GM23338 (cell line): ENCODE data around the gene PTPRN2.

ENCODE experiments used
- EZH2 ChIP-seq: fragments of 200-600 bp; sonication (generic); IDR thresholded peaks from one replicate; pipeline ENCODE4 v1.8.0; 2017; ENCODE audit warnings: antibody characterized with exemption, mild to moderate bottlenecking, low read depth; ENCODE audit not compliant: unreplicated experiment
- EZH2phosphoT487 ChIP-seq: fragments of 200-600 bp; sonication (generic); IDR thresholded peaks from one replicate; pipeline ENCODE4 v1.8.1; 2018; ENCODE audit warnings: antibody characterized with exemption; ENCODE audit not compliant: unreplicated experiment
- NANOG ChIP-seq: IDR thresholded peaks from 2 replicates; pipeline ENCODE4 v1.6.1; 2016; ENCODE audit warnings: antibody characterized with exemption, borderline replicate concordance
- POLR2AphosphoS5 ChIP-seq: IDR thresholded peaks from 2 replicates; pipeline ENCODE4 v1.6.1; 2016; ENCODE audit warnings: antibody characterized with exemption, low read depth
- ZNF114 ChIP-seq: fragments of 250-450 bp; sonication (Bioruptor Pico); IDR thresholded peaks from 2 replicates; pipeline ENCODE4 v1.5.0; 2020; ENCODE audit warnings: mild to moderate bottlenecking, moderate library complexity
- ZNF331 ChIP-seq: fragments of 250-450 bp; sonication (Bioruptor Pico); IDR thresholded peaks from 2 replicates; pipeline ENCODE4 v1.5.0; 2020; ENCODE audit warnings: low read depth, mild to moderate bottlenecking, moderate library complexity
- TF ChIP-seq, protein P1 (sequence below), 2 experiments: fragments of 200-600 bp in 1 of 2; sonication (generic) in 1 of 2; conservative IDR thresholded peaks; 2 replicates each; pipeline versions ENCODE4 v1.5.1 to v1.6.1; 2016 to 2017; ENCODE audit warnings: antibody characterized with exemption in 2 of 2, low read depth in 2 of 2, mild to moderate bottlenecking in 2 of 2, moderate library complexity in 1 of 2
- TF ChIP-seq, protein P2 (sequence below): IDR thresholded peaks from one replicate; pipeline ENCODE4 v1.6.1; 2018; ENCODE audit warnings: antibody characterized with exemption; ENCODE audit not compliant: unreplicated experiment

DNA sequence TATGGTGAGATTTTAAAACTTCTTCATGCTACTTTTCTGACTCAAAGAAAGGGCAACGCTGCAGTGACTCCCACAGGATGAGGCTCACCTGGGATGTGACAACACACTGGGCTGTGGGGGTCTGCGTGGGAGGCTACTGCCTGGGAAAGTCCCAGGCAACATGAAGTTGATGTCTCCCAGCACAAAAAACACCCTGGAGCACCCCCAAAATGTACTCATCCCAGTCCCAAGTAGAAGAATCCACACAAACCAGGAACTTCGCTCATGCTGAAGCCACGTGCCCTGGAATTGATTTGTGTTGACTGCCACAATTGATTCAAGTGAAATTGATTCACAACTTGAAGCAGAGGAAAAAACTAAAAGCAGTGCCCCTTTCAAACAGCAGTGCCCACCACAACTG, 24.9 kb upstream of the PTPRN2 start:
- TF ChIP-seq, protein P1, sequence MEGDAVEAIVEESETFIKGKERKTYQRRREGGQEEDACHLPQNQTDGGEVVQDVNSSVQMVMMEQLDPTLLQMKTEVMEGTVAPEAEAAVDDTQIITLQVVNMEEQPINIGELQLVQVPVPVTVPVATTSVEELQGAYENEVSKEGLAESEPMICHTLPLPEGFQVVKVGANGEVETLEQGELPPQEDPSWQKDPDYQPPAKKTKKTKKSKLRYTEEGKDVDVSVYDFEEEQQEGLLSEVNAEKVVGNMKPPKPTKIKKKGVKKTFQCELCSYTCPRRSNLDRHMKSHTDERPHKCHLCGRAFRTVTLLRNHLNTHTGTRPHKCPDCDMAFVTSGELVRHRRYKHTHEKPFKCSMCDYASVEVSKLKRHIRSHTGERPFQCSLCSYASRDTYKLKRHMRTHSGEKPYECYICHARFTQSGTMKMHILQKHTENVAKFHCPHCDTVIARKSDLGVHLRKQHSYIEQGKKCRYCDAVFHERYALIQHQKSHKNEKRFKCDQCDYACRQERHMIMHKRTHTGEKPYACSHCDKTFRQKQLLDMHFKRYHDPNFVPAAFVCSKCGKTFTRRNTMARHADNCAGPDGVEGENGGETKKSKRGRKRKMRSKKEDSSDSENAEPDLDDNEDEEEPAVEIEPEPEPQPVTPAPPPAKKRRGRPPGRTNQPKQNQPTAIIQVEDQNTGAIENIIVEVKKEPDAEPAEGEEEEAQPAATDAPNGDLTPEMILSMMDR (conservative IDR thresholded peaks at IDR 0.05; ENCODE audit: low read depth in 2 of 2) = no peak
- no peak for TF ChIP-seq EZH2
- TF ChIP-seq NANOG = no peak
- no peak for TF ChIP-seq ZNF331 (CRISPR knock-in tag)
- no peak for TF ChIP-seq POLR2AphosphoS5
- TF ChIP-seq, protein P2, sequence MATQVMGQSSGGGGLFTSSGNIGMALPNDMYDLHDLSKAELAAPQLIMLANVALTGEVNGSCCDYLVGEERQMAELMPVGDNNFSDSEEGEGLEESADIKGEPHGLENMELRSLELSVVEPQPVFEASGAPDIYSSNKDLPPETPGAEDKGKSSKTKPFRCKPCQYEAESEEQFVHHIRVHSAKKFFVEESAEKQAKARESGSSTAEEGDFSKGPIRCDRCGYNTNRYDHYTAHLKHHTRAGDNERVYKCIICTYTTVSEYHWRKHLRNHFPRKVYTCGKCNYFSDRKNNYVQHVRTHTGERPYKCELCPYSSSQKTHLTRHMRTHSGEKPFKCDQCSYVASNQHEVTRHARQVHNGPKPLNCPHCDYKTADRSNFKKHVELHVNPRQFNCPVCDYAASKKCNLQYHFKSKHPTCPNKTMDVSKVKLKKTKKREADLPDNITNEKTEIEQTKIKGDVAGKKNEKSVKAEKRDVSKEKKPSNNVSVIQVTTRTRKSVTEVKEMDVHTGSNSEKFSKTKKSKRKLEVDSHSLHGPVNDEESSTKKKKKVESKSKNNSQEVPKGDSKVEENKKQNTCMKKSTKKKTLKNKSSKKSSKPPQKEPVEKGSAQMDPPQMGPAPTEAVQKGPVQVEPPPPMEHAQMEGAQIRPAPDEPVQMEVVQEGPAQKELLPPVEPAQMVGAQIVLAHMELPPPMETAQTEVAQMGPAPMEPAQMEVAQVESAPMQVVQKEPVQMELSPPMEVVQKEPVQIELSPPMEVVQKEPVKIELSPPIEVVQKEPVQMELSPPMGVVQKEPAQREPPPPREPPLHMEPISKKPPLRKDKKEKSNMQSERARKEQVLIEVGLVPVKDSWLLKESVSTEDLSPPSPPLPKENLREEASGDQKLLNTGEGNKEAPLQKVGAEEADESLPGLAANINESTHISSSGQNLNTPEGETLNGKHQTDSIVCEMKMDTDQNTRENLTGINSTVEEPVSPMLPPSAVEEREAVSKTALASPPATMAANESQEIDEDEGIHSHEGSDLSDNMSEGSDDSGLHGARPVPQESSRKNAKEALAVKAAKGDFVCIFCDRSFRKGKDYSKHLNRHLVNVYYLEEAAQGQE = no peak
- TF ChIP-seq EZH2phosphoT487 = no peak
- no peak for TF ChIP-seq ZNF114 (CRISPR knock-in tag)
